GM12875 (cell line): ENCODE results near the gene LPA.
"Not testable (repeated sequence)": the region's sequence is repeated elsewhere in the genome, so short reads cannot be mapped to it uniquely, and the experiment has no call there.

ENCODE experiments used
- H3K4me3 ChIP-seq: one replicate; pipeline ENCODE4 v1.5.1; 2011; ENCODE audit warnings: low read depth, low read length, control low read depth
- CTCF ChIP-seq: IDR thresholded peaks from 2 replicates; pipeline ENCODE4 v1.5.1; 2011; ENCODE audit warnings: low read depth, mild to moderate bottlenecking, control low read depth, inconsistent platforms, low read length, moderate library complexity, borderline replicate concordance; ENCODE audit not compliant: insufficient read depth

The LPA gene

GRCh38 chr6:160595838-160596832, 67.9 kb downstream of the LPA start:
- no peak overlapping the region for H3K4me3 ChIP-seq
- TF ChIP-seq CTCF, result no peak

- not testable (repeated sequence) for H3K4me3 ChIP-seq
Measured at GRCh38 chr6:160595297-160595696, 68.8 kb downstream of the LPA start.

GRCh38 chr6:160586374-160586773, 77.7 kb downstream of the LPA start:
- no peak overlapping the region for H3K4me3 ChIP-seq
- TF ChIP-seq CTCF, result no peak

- no peak overlapping the region for H3K4me3 ChIP-seq
- TF ChIP-seq CTCF, result no peak
Measured at GRCh38 chr6:160583794-160584193, 80.3 kb downstream of the LPA start.

- no peak for TF ChIP-seq CTCF
- H3K4me3 ChIP-seq, result no peak overlapping the region
Measured at GRCh38 chr6:160581406-160581805, 82.7 kb downstream of the LPA start.

GRCh38 chr6:160578515-160578914, 85.6 kb downstream of the LPA start:
- not testable (repeated sequence) for H3K4me3 ChIP-seq

- H3K4me3 ChIP-seq, result no peak overlapping the region
Measured at GRCh38 chr6:160573943-160574342, 90.1 kb downstream of the LPA start.

GRCh38 chr6:160571201-160571600, 92.9 kb downstream of the LPA start:
- H3K4me3 ChIP-seq, result not testable (repeated sequence)

More at GRCh38 chr6:160573943-160574342, 90.1 kb downstream of the LPA start:
- no peak for TF ChIP-seq CTCF
